GM23338 (cell line): ENCODE data around the gene BRSK2. TPM values are rescaled to one million over a fixed set of nuclear protein-coding genes. Genes with fewer than 3 reads are reported as not detected.

Source experiments
- ATAC-seq: fragments of 200-7000 bp; cut with Tn5 transposase; 3 replicates; pipeline ENCODE4 v1.9.1; 2020
- DNase-seq: peaks from one replicate; pipeline ENCODE4 v3.0.0-alpha.2; 2015; ENCODE audit warnings: low spot score
- H2AFZ ChIP-seq: fragments of 200-600 bp; sonication (generic); 2 replicates; pipeline ENCODE4 v1.8.0; 2016; ENCODE audit warnings: antibody characterized with exemption, mild to moderate bottlenecking, moderate library complexity
- H3F3A ChIP-seq: fragments of 200-600 bp; sonication (generic); replicated peaks from 2 replicates; pipeline ENCODE4 v1.8.0; 2017; ENCODE audit warnings: antibody characterized with exemption, mixed run types, low read depth
- H3K27ac ChIP-seq: fragments of 200-600 bp; sonication (generic); 2 replicates; pipeline ENCODE4 v1.6.1; 2016; ENCODE audit warnings: low read depth
- H3K27me3 ChIP-seq: fragments of 200-600 bp; sonication (generic); 2 replicates; pipeline ENCODE4 v1.8.0; 2016; ENCODE audit warnings: mild to moderate bottlenecking, mixed run types, moderate library complexity; ENCODE audit not compliant: insufficient read depth
- H3K36me3 ChIP-seq: fragments of 200-600 bp; sonication (generic); 2 replicates; pipeline ENCODE4 v1.8.0; 2016; ENCODE audit warnings: mild to moderate bottlenecking; ENCODE audit not compliant: insufficient read depth
- H3K4me1 ChIP-seq: fragments of 200-600 bp; sonication (generic); 2 replicates; pipeline ENCODE4 v1.8.0; 2016; ENCODE audit warnings: mild to moderate bottlenecking, moderate library complexity; ENCODE audit not compliant: insufficient read depth
- H3K4me2 ChIP-seq: fragments of 200-600 bp; sonication (generic); 2 replicates; pipeline ENCODE4 v1.7.1; 2017; ENCODE audit warnings: mixed run types
- H3K4me3 ChIP-seq: fragments of 200-600 bp; sonication (generic); 2 replicates; pipeline ENCODE4 v1.6.1; 2016; ENCODE audit warnings: mixed run types
- H3K79me2 ChIP-seq: fragments of 200-600 bp; sonication (generic); replicated peaks from 2 replicates; pipeline ENCODE4 v1.8.0; 2017; ENCODE audit warnings: mild to moderate bottlenecking; ENCODE audit not compliant: insufficient read depth
- H3K9me2 ChIP-seq: fragments of 200-600 bp; sonication (generic); 2 replicates; pipeline ENCODE4 v1.8.0; 2017; ENCODE audit not compliant: insufficient read depth
- H4K20me1 ChIP-seq: fragments of 200-600 bp; sonication (generic); replicated peaks from 2 replicates; pipeline ENCODE4 v1.8.0; 2017; ENCODE audit warnings: mild to moderate bottlenecking; ENCODE audit not compliant: insufficient read depth
- H3K27ac Mint-ChIP-seq: 2 replicates; pipeline ENCODE4 v1.8.0; 2020; ENCODE audit warnings: inconsistent platforms, mild to moderate bottlenecking, moderate library complexity, mixed read lengths
- H3K27me3 Mint-ChIP-seq: 3 replicates; pipeline ENCODE4 v1.8.0; 2022; ENCODE audit warnings: low read depth, mild to moderate bottlenecking, moderate library complexity, mixed read lengths, inconsistent platforms; ENCODE audit not compliant: insufficient read depth, poor library complexity
- H3K36me3 Mint-ChIP-seq: 3 replicates; pipeline ENCODE4 v1.8.0; 2021; ENCODE audit warnings: low read depth, mild to moderate bottlenecking, inconsistent platforms, moderate library complexity, mixed read lengths
- H3K4me1 Mint-ChIP-seq: 3 replicates; pipeline ENCODE4 v1.8.0; 2020; ENCODE audit warnings: mild to moderate bottlenecking, inconsistent platforms, mixed read lengths
- H3K4me3 Mint-ChIP-seq: 3 replicates; pipeline ENCODE4 v1.8.0; 2021; ENCODE audit warnings: moderate library complexity, mild to moderate bottlenecking, inconsistent platforms, mixed read lengths
- H3K9me3 Mint-ChIP-seq: 3 replicates; pipeline ENCODE4 v1.8.0; 2020; ENCODE audit warnings: moderate library complexity, mild to moderate bottlenecking, inconsistent platforms, mixed read lengths
- CREB1 ChIP-seq: fragments of 250-450 bp; sonication (Bioruptor Pico); IDR thresholded peaks from 2 replicates; pipeline ENCODE4 v1.5.0; 2020; ENCODE audit warnings: low read depth, mild to moderate bottlenecking, moderate library complexity
- CTCF ChIP-seq, 2 experiments: fragments of 200-600 bp in 1 of 2; sonication (generic) in 1 of 2; conservative IDR thresholded peaks; 2 replicates each; pipeline versions ENCODE4 v1.5.1 to v1.6.1; 2016 to 2017; ENCODE audit warnings: antibody characterized with exemption in 2 of 2, low read depth in 2 of 2, mild to moderate bottlenecking in 2 of 2, moderate library complexity in 1 of 2
- ETS1 ChIP-seq: IDR thresholded peaks from 2 replicates; pipeline ENCODE4 v1.6.1; 2016; ENCODE audit warnings: antibody characterized with exemption
- EZH2 ChIP-seq: fragments of 200-600 bp; sonication (generic); IDR thresholded peaks from one replicate; pipeline ENCODE4 v1.8.0; 2017; ENCODE audit warnings: antibody characterized with exemption, mild to moderate bottlenecking, low read depth; ENCODE audit not compliant: unreplicated experiment
- EZH2phosphoT487 ChIP-seq: fragments of 200-600 bp; sonication (generic); IDR thresholded peaks from one replicate; pipeline ENCODE4 v1.8.1; 2018; ENCODE audit warnings: antibody characterized with exemption; ENCODE audit not compliant: unreplicated experiment
- JUNB ChIP-seq: IDR thresholded peaks from one replicate; pipeline ENCODE4 v1.6.1; 2016; ENCODE audit warnings: antibody characterized with exemption; ENCODE audit not compliant: unreplicated experiment
- NANOG ChIP-seq: IDR thresholded peaks from 2 replicates; pipeline ENCODE4 v1.6.1; 2016; ENCODE audit warnings: antibody characterized with exemption, borderline replicate concordance
- POLR2AphosphoS5 ChIP-seq: IDR thresholded peaks from 2 replicates; pipeline ENCODE4 v1.6.1; 2016; ENCODE audit warnings: antibody characterized with exemption, low read depth
- STAT1 ChIP-seq: IDR thresholded peaks from one replicate; pipeline ENCODE4 v1.6.1; 2016; ENCODE audit warnings: antibody characterized with exemption; ENCODE audit not compliant: unreplicated experiment
- ZNF114 ChIP-seq: fragments of 250-450 bp; sonication (Bioruptor Pico); IDR thresholded peaks from 2 replicates; pipeline ENCODE4 v1.5.0; 2020; ENCODE audit warnings: mild to moderate bottlenecking, moderate library complexity
- ZNF331 ChIP-seq: fragments of 250-450 bp; sonication (Bioruptor Pico); IDR thresholded peaks from 2 replicates; pipeline ENCODE4 v1.5.0; 2020; ENCODE audit warnings: low read depth, mild to moderate bottlenecking, moderate library complexity
- ZNF462 ChIP-seq: fragments of 250-450 bp; sonication (Bioruptor Pico); IDR thresholded peaks from 2 replicates; pipeline ENCODE4 v1.5.0; 2020; ENCODE audit warnings: mild to moderate bottlenecking, moderate library complexity
- polyA plus RNA-seq: library from polyadenylated mRNA; unstranded; fragments of >200 nt; fragmentation: Nextera tagmentation; extraction: Ambion mirVana; gene quantifications from 2 replicates; pipeline ENCODE4 v1.2.1, GENCODE V29; 2016
- total RNA-seq: library from RNA; depleted of rRNA; stranded (reverse); fragments of >200 nt; shearing (Covaris generic); gene quantifications from 2 replicates; pipeline ENCODE4 v1.2.3, GENCODE V29; 2014
- TF ChIP-seq, protein P1 (sequence below): IDR thresholded peaks from one replicate; pipeline ENCODE4 v1.6.1; 2018; ENCODE audit warnings: antibody characterized with exemption; ENCODE audit not compliant: unreplicated experiment

Gene BRSK2
- total and polyA plus RNA-seq, 2 experiments from 2014 or later: 7.2 to 20.3 TPM

DNA sequence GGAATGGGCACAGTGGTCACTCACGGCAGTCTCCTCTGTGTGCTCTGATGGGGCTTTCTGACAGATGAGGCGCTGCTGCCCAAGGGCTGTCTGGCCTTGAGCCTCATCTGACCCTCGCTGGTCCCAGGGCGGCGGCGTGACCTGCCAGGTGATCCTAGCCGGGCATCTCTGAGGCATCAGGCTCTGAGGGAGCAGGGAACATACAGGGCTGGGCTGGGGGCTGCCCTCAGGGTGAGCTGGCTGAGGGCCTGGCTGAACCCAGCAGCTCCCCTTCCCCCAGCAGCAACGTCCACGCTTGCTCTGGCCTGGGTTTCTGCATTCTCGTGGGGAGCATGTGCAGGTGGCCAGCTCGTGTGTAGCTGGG lies 49.2 kb downstream of the BRSK2 start:
- no peak for DNase-seq
- H3K4me3 ChIP-seq: no peak overlapping the region
- H3K27me3 ChIP-seq: no peaks in the 10 kb centered on the region
- H3K27ac ChIP-seq: no peak overlapping the region
- Mint-ChIP-seq H3K27ac (no peak overlapping the region), H3K4me1 (no peaks in the 10 kb centered on the region; the same call in 1 of the 3 replicates), H3K27me3 (peaks cover 5% of the 10 kb centered on the region), H3K9me3 (no peaks in the 10 kb centered on the region; the same call in 2 of the 3 replicates), H3K4me3 (no peak overlapping the region), H3K36me3 (no peaks in the 10 kb centered on the region; the same call in 1 of the 3 replicates)
- H2AFZ ChIP-seq: no peak overlapping the region
- no peaks in the 10 kb centered on the region for H3K79me2 ChIP-seq
- no peak for ATAC-seq
- H3K4me1 ChIP-seq: no peaks in the 10 kb centered on the region
- no peaks in the 10 kb centered on the region for H3K36me3 ChIP-seq
- no peak overlapping the region for H3K4me2 ChIP-seq
- H3K9me2 ChIP-seq: no peaks in the 10 kb centered on the region
- TF ChIP-seq NANOG (no peak), CREB1 (CRISPR knock-in tag) (no peak), ZNF114 (CRISPR knock-in tag) (no peak), EZH2 (no peak), STAT1 (no peak), JUNB (no peak), ZNF331 (CRISPR knock-in tag) (no peak), CTCF (conservative IDR thresholded peaks at IDR 0.05; ENCODE audit: low read depth in 2 of 2) (no peak), ETS1 (no peak), EZH2phosphoT487 (no peak), POLR2AphosphoS5 (no peak), ZNF462 (no peak)
- TF ChIP-seq, protein P1, sequence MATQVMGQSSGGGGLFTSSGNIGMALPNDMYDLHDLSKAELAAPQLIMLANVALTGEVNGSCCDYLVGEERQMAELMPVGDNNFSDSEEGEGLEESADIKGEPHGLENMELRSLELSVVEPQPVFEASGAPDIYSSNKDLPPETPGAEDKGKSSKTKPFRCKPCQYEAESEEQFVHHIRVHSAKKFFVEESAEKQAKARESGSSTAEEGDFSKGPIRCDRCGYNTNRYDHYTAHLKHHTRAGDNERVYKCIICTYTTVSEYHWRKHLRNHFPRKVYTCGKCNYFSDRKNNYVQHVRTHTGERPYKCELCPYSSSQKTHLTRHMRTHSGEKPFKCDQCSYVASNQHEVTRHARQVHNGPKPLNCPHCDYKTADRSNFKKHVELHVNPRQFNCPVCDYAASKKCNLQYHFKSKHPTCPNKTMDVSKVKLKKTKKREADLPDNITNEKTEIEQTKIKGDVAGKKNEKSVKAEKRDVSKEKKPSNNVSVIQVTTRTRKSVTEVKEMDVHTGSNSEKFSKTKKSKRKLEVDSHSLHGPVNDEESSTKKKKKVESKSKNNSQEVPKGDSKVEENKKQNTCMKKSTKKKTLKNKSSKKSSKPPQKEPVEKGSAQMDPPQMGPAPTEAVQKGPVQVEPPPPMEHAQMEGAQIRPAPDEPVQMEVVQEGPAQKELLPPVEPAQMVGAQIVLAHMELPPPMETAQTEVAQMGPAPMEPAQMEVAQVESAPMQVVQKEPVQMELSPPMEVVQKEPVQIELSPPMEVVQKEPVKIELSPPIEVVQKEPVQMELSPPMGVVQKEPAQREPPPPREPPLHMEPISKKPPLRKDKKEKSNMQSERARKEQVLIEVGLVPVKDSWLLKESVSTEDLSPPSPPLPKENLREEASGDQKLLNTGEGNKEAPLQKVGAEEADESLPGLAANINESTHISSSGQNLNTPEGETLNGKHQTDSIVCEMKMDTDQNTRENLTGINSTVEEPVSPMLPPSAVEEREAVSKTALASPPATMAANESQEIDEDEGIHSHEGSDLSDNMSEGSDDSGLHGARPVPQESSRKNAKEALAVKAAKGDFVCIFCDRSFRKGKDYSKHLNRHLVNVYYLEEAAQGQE: no peak
- H4K20me1 ChIP-seq: no peaks in the 10 kb centered on the region; the same call in 1 of the 2 replicates
- H3F3A ChIP-seq: no peaks in the 10 kb centered on the region
